OCI-LY1 (cell line): ENCODE data around the gene SULF2.

ENCODE experiments used
- H2AFZ ChIP-seq: fragments of 200-600 bp; sonication (generic), shearing (Covaris generic); 2 replicates; pipeline ENCODE4 v1.6.0; 2014; ENCODE audit warnings: antibody characterized with exemption, mild to moderate bottlenecking, low read length
- H3F3A ChIP-seq: fragments of 200-600 bp; sonication (generic), shearing (Covaris generic); 2 replicates; pipeline ENCODE4 v1.6.0; 2014; ENCODE audit warnings: mild to moderate bottlenecking, antibody characterized with exemption, low read length, moderate library complexity; ENCODE audit not compliant: insufficient read depth
- H3K27ac ChIP-seq: fragments of 200-600 bp; sonication (generic); 2 replicates; pipeline ENCODE4 v1.5.1; 2014; ENCODE audit warnings: low read length, mixed run types, mild to moderate bottlenecking, low read depth; ENCODE audit not compliant: poor library complexity, severe bottlenecking
- H3K27me3 ChIP-seq: fragments of 200-600 bp; sonication (generic); 2 replicates; pipeline ENCODE4 v1.6.0; 2014; ENCODE audit warnings: antibody characterized with exemption, mild to moderate bottlenecking, low read length, moderate library complexity; ENCODE audit not compliant: insufficient read depth
- H3K36me3 ChIP-seq: fragments of 200-600 bp; sonication (generic); 2 replicates; pipeline ENCODE4 v1.6.1; 2014; ENCODE audit warnings: mild to moderate bottlenecking, antibody characterized with exemption, low read length, moderate library complexity, mixed read lengths; ENCODE audit not compliant: insufficient read depth
- H3K4me1 ChIP-seq: fragments of 200-600 bp; sonication (generic); 2 replicates; pipeline ENCODE4 v1.5.1; 2014; ENCODE audit warnings: mild to moderate bottlenecking, low read length, moderate library complexity; ENCODE audit not compliant: insufficient read depth, severe bottlenecking
- H3K4me2 ChIP-seq: fragments of 200-600 bp; sonication (generic), shearing (Covaris generic); 2 replicates; pipeline ENCODE4 v1.6.1; 2014; ENCODE audit warnings: low read length
- H3K4me3 ChIP-seq: fragments of 200-600 bp; sonication (generic); 2 replicates; pipeline ENCODE4 v1.5.1; 2014; ENCODE audit warnings: low read length, low read depth, mild to moderate bottlenecking, mixed read lengths; ENCODE audit not compliant: poor library complexity, severe bottlenecking
- H3K79me2 ChIP-seq: fragments of 200-600 bp; shearing (Covaris generic); 2 replicates; pipeline ENCODE4 v1.6.1; 2016; ENCODE audit warnings: mixed run types, low read length, mixed read lengths; ENCODE audit not compliant: insufficient read depth
- H3K9ac ChIP-seq: fragments of 200-600 bp; sonication (generic), shearing (Covaris generic); 2 replicates; pipeline ENCODE4 v1.6.1; 2014; ENCODE audit warnings: mild to moderate bottlenecking, low read length, mixed read lengths
- H3K9me2 ChIP-seq: fragments of 200-600 bp; sonication (generic), shearing (Covaris generic); 2 replicates; pipeline ENCODE4 v1.6.1; 2014; ENCODE audit warnings: low read depth, mild to moderate bottlenecking, low read length, mixed read lengths
- H3K9me3 ChIP-seq: fragments of 200-600 bp; shearing (Covaris generic); 2 replicates; pipeline ENCODE4 v1.6.1; 2014; ENCODE audit warnings: low read length, mixed read lengths
- H4K20me1 ChIP-seq: fragments of 200-600 bp; sonication (generic), shearing (Covaris generic); 2 replicates; pipeline ENCODE4 v1.6.0; 2016; ENCODE audit warnings: mild to moderate bottlenecking, low read length; ENCODE audit not compliant: insufficient read depth
- CTCF ChIP-seq: fragments of 200-600 bp; sonication (generic), shearing (Covaris generic); IDR thresholded peaks from 2 replicates; pipeline ENCODE4 v1.5.1; 2017; ENCODE audit warnings: mild to moderate bottlenecking, antibody characterized with exemption, low read length, moderate library complexity, mixed read lengths
- EZH2 ChIP-seq: fragments of 200-600 bp; sonication (generic), shearing (Covaris generic); IDR thresholded peaks from 2 replicates; pipeline ENCODE4 v1.8.0; 2017; ENCODE audit warnings: borderline replicate concordance, mixed run types, mild to moderate bottlenecking, antibody characterized with exemption, low read length, moderate library complexity, mixed read lengths

The SULF2 gene

GRCh38 chr20:47686545-47686944 lies 98.7 kb downstream of the SULF2 start:
- Histone ChIP-seq H3K4me2 (no peak overlapping the region), H3K27me3 (no peaks in the 10 kb centered on the region; the same call in 1 of the 2 replicates)

DNA sequence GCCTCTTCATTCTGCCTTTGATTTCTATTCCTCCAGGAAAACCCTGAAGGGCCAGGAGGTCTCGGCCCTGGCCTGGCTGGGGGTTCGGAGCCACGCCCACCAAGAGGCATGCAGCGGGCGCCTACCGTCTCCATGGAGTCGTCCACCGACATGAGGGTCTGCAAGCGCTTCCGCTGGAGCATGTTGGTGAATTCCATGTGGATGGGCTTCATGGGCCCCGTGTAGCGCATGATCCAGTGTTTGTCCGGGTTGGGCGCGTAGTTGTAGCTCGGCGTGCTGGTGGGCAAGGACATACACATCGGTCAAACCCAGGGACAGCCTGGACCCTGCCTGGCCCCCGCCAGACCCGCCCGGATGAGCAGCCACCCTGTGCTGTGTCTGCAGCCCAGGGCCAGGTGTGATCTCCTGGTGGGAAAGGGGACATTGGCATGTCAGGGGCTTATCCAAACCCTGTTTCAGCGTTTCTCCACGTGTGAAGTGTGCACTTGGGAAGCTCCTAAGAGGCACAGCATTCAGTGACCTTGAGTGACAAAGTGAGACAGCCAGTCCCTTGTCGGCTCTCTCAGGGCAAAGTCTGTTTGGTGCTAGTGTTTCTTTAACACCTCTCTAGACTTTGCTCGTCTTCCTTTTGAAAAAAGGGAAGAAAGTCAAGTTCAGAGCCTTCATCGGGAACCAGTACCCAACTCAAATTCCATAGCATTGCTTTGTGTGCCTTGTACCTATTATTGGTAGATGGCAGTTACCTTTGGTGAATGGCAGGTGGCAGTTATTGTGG lies 100.8 kb downstream of the SULF2 start:
- Histone ChIP-seq H2AFZ (no peak overlapping the region), H3K79me2 (no peaks in the 10 kb centered on the region), H3K4me1 (no peaks in the 10 kb centered on the region), H3K27me3 (no peaks in the 10 kb centered on the region; the same call in 1 of the 2 replicates), H3K27ac (no peak overlapping the region), H3K36me3 (no peaks in the 10 kb centered on the region), H3K9ac (no peak overlapping the region), H3K9me2 (no peaks in the 10 kb centered on the region), H3F3A (no peaks in the 10 kb centered on the region), H3K4me2 (no peak overlapping the region), H3K4me3 (no peak overlapping the region), H3K9me3 (no peaks in the 10 kb centered on the region), H4K20me1 (no peaks in the 10 kb centered on the region)
- TF ChIP-seq EZH2 (no peak), CTCF (no peak)

More at GRCh38 chr20:47686545-47686944, 98.7 kb downstream of the SULF2 start:
- Histone ChIP-seq H3K9ac (no peak overlapping the region), H3K36me3 (no peaks in the 10 kb centered on the region), H3K9me2 (no peaks in the 10 kb centered on the region), H3K79me2 (no peaks in the 10 kb centered on the region), H3K4me3 (no peak overlapping the region), H4K20me1 (no peaks in the 10 kb centered on the region), H3K27ac (no peak overlapping the region), H3F3A (no peaks in the 10 kb centered on the region), H3K9me3 (no peaks in the 10 kb centered on the region), H2AFZ (no peak overlapping the region), H3K4me1 (no peaks in the 10 kb centered on the region)
- no peak for TF ChIP-seq CTCF
- TF ChIP-seq EZH2 = no peak

DNA sequence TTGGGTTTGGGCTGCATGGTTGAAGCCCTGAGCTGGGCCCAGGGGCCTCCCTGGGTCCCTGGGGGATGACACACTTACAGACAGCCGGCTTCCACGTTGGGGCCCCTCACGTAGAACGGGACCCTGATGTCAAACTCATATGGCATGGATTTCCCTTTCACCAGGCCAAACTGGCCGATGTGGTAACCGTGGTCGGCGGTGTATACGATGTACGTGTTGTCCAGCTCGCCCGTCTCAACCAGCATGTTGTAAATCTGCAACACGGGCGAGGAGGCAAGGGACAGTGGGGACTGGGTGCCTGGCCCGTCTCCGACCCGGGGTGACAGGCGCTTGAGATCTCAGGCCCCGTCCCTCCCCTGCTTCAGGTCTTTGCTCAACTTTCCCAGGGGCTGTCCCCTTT lies 102.4 kb downstream of the SULF2 start:
- Histone ChIP-seq H3K79me2 (no peaks in the 10 kb centered on the region), H3K4me3 (no peak overlapping the region), H3K9me2 (no peaks in the 10 kb centered on the region), H3K27ac (no peak overlapping the region), H3F3A (no peaks in the 10 kb centered on the region), H3K9ac (no peak overlapping the region), H3K27me3 (peaks cover 5% of the 10 kb centered on the region), H3K36me3 (no peaks in the 10 kb centered on the region), H3K4me1 (no peaks in the 10 kb centered on the region), H3K4me2 (no peak overlapping the region), H4K20me1 (no peaks in the 10 kb centered on the region), H2AFZ (no peak overlapping the region), H3K9me3 (no peaks in the 10 kb centered on the region)
- TF ChIP-seq CTCF (no peak), EZH2 (no peak)
